Caco-2 (cell line): ENCODE results near the gene AUTS2. TPM values are rescaled to one million over a fixed set of nuclear protein-coding genes. Genes with fewer than 3 reads are reported as not detected.

Experiments used
- BruUV-seq: library from RNA; stranded (reverse); fragments of 400-500 nt; replicated peaks from 2 replicates; lab custom pipeline; 2021; lab: Mats Ljungman, UMichigan
- CTCF ChIA-PET: fragments of 300-600 bp; sonication (Branson Sonifier 250); formaldehyde crosslinking; loops from one replicate; lab custom pipeline; 2022; ENCODE audit warnings: antibody characterized with exemption; lab: Charles Lee
- POLR2A ChIA-PET: fragments of 300-600 bp; sonication (Branson Sonifier 250); formaldehyde crosslinking; loops from one replicate; lab custom pipeline; 2022; ENCODE audit warnings: antibody characterized with exemption; lab: Charles Lee
- DNase-seq, 2 experiments: peaks; one replicate each; pipeline versions ENCODE4 v3.0.0 to v3.0.0-alpha.2; 2020 to 2022
- H3K27me3 ChIP-seq: replicated peaks from 2 replicates; pipeline ENCODE4 v1.6.0; 2011; ENCODE audit warnings: low read length; ENCODE audit not compliant: control insufficient read depth, insufficient read depth
- H3K36me3 ChIP-seq: 2 replicates; pipeline ENCODE4 v1.5.1; 2011; ENCODE audit warnings: low read length; ENCODE audit not compliant: control insufficient read depth, insufficient read depth
- H3K4me1 ChIP-seq: fragments of 250-450 bp; sonication (Bioruptor Pico); 2 replicates; pipeline ENCODE4 v1.5.1; 2020; ENCODE audit warnings: mild to moderate bottlenecking
- H3K4me3 ChIP-seq: 2 replicates; pipeline ENCODE4 v1.5.1; 2011; ENCODE audit warnings: low read depth, mild to moderate bottlenecking, control low read depth, low read length
- H3K9me3 ChIP-seq: fragments of 250-450 bp; sonication (Bioruptor Pico); 2 replicates; pipeline ENCODE4 v1.5.1; 2020; ENCODE audit warnings: mild to moderate bottlenecking, moderate library complexity
- H3K27ac Mint-ChIP-seq: one replicate; pipeline ENCODE4 v1.8.0; 2022; ENCODE audit warnings: mixed read lengths; ENCODE audit not compliant: unreplicated experiment
- H3K27me3 Mint-ChIP-seq: one replicate; pipeline ENCODE4 v1.8.0; 2022; ENCODE audit warnings: mixed read lengths; ENCODE audit not compliant: insufficient read depth, unreplicated experiment
- H3K36me3 Mint-ChIP-seq: one replicate; pipeline ENCODE4 v1.8.0; 2022; ENCODE audit warnings: mild to moderate bottlenecking, mixed read lengths; ENCODE audit not compliant: insufficient read depth, unreplicated experiment
- H3K4me1 Mint-ChIP-seq: one replicate; pipeline ENCODE4 v1.8.0; 2022; ENCODE audit warnings: low read depth, mixed read lengths; ENCODE audit not compliant: unreplicated experiment
- H3K4me3 Mint-ChIP-seq: one replicate; pipeline ENCODE4 v1.8.0; 2022; ENCODE audit warnings: mild to moderate bottlenecking, moderate library complexity, mixed read lengths; ENCODE audit not compliant: unreplicated experiment
- H3K9me3 Mint-ChIP-seq: one replicate; pipeline ENCODE4 v1.8.0; 2022; ENCODE audit warnings: mixed read lengths; ENCODE audit not compliant: unreplicated experiment
- CTCF ChIP-seq, 2 experiments: fragments of 200-600 bp in 1 of 2; IDR thresholded peaks; 1 replicate in 1 of 2; 2 replicates in 1 of 2; pipeline versions ENCODE4 v1.5.1 to v1.8.0; 2011 to 2022; ENCODE audit warnings: antibody characterized with exemption in 1 of 2, control low read depth in 1 of 2, inconsistent platforms in 1 of 2, low read depth in 1 of 2, low read length in 1 of 2, mild to moderate bottlenecking in 1 of 2, moderate library complexity in 1 of 2; ENCODE audit not compliant: insufficient read depth in 1 of 2, severe bottlenecking in 1 of 2, unreplicated experiment in 1 of 2
- intact Hi-C: fragments of 100-400 bp; cut with micrococcal nuclease; formaldehyde crosslinking; loops from one replicate; pipeline ENCODE4 v1.10.0; 2022; ENCODE audit not compliant: unreplicated experiment
- total RNA-seq: library from RNA; stranded (reverse); gene quantifications from 2 replicates; pipeline ENCODE4 v1.2.3, GENCODE V29; 2022

AUTS2 gene
- total RNA-seq, 1 experiment from 2014 or later = 37.1 TPM

- TF ChIP-seq CTCF (IDR thresholded peaks at IDR 0.05; ENCODE audit: insufficient read depth in 1 of 2, low read depth in 1 of 2, low read length in 1 of 2, severe bottlenecking in 1 of 2, unreplicated experiment in 1 of 2) = no peak
- intact Hi-C loops = no loop called here
- H3K36me3 Mint-ChIP-seq = no peaks in the 10 kb centered on the region
- Histone ChIP-seq H3K4me1 (no peaks in the 10 kb centered on the region), H3K27me3 (no peaks in the 10 kb centered on the region), H3K36me3 (no peaks in the 10 kb centered on the region), H3K4me3 (no peak overlapping the region), H3K9me3 (no peaks in the 10 kb centered on the region)
- no peak for DNase-seq
- H3K27me3 Mint-ChIP-seq = peaks cover 7% of the 10 kb centered on the region
- H3K4me1 Mint-ChIP-seq = no peaks in the 10 kb centered on the region
- BruUV-seq = no TSS peak
- POLR2A ChIA-PET = no interaction called here
- H3K4me3 Mint-ChIP-seq = no peak overlapping the region
- H3K9me3 Mint-ChIP-seq = peaks cover under 1% of the 10 kb centered on the region
- CTCF ChIA-PET = no interaction called here
- no peak overlapping the region for H3K27ac Mint-ChIP-seq
Measured at GRCh38 chr7:69585169-69585568, 13.1 kb upstream of the AUTS2 start.

GRCh38 chr7:69586321-69586720 lies 12.0 kb upstream of the AUTS2 start:
- no peak for DNase-seq
- TF ChIP-seq CTCF (IDR thresholded peaks at IDR 0.05; ENCODE audit: insufficient read depth in 1 of 2, low read depth in 1 of 2, low read length in 1 of 2, severe bottlenecking in 1 of 2, unreplicated experiment in 1 of 2) = no peak
- Histone ChIP-seq H3K4me1 (no peaks in the 10 kb centered on the region), H3K9me3 (peaks cover 5% of the 10 kb centered on the region; the same call in 1 of the 2 replicates), H3K36me3 (no peaks in the 10 kb centered on the region), H3K4me3 (no peak overlapping the region), H3K27me3 (no peaks in the 10 kb centered on the region)
- Mint-ChIP-seq H3K9me3 (peaks cover 10% of the 10 kb centered on the region), H3K4me1 (no peaks in the 10 kb centered on the region), H3K27me3 (peaks cover 11% of the 10 kb centered on the region), H3K27ac (no peak overlapping the region), H3K4me3 (no peak overlapping the region), H3K36me3 (no peaks in the 10 kb centered on the region)
- ChIA-PET CTCF (no interaction called here), POLR2A (no interaction called here)
- intact Hi-C loops = no loop called here
- no TSS peak for BruUV-seq

GRCh38 chr7:69588773-69589172 lies 9.5 kb upstream of the AUTS2 start:
- H3K27ac Mint-ChIP-seq = no peak overlapping the region
- peaks cover 8% of the 10 kb centered on the region for H3K27me3 Mint-ChIP-seq
- BruUV-seq = no TSS peak
- no peak for TF ChIP-seq CTCF (IDR thresholded peaks at IDR 0.05; ENCODE audit: insufficient read depth in 1 of 2, low read depth in 1 of 2, low read length in 1 of 2, severe bottlenecking in 1 of 2, unreplicated experiment in 1 of 2)
- no peaks in the 10 kb centered on the region for H3K4me1 ChIP-seq
- DNase-seq = no peak
- no peaks in the 10 kb centered on the region for H3K36me3 Mint-ChIP-seq
- ChIA-PET POLR2A (no interaction called here), CTCF (no interaction called here)
- H3K27me3 ChIP-seq = no peaks in the 10 kb centered on the region
- peaks cover 10% of the 10 kb centered on the region for H3K9me3 Mint-ChIP-seq
- H3K9me3 ChIP-seq = peaks cover 5% of the 10 kb centered on the region; the same call in 1 of the 2 replicates
- H3K36me3 ChIP-seq = no peaks in the 10 kb centered on the region
- no peaks in the 10 kb centered on the region for H3K4me1 Mint-ChIP-seq
- H3K4me3 Mint-ChIP-seq = no peak overlapping the region
- no peak overlapping the region for H3K4me3 ChIP-seq
- intact Hi-C loops = no loop called here
